ENCODE data around the gene PCBD2.

PCBD2 gene

DNA sequence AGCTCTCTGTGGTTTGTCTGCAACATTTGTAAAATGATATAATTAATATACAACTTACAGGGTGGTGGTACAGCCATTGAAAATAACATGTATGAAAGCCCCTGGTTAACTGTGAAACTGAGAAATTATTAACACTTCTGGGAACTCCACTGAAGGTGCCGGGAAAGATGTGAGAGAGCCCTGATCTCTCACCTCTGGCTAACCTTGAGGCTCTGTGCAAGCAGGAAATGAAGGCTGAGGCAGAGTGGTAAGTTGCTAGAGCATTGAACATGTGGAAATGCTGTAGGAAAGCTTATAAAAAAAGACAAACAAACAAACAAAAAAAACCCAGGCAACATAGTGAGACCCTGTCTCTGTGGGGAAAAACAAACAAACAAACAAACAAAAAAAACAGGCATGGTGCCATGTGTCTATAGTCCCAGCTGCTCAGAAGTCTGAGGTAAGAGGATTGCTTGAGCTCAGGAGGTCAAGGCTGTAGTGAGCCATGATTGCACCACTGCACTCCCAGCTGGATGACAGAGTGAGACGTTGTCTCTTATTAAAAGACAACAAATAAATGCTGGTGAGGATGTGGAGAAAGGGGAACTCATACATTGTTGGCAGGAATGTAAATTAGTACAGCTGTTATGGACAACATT, 70.3 kb downstream of the PCBD2 start:
- H3K4me3 ChIP-seq (ENCODE audit: low read depth, low read length): no peak overlapping the region
- peak; percentile 15 for DNase-seq (ENCODE audit: low read depth)
- TF ChIP-seq MYC (IDR thresholded peaks at IDR 0.05; ENCODE audit: low read depth, low read length) (no peak), POLR2A (IDR thresholded peaks at IDR 0.05; ENCODE audit: extremely low read depth, insufficient read length) (no peak)
- TF ChIP-seq, protein P1, sequence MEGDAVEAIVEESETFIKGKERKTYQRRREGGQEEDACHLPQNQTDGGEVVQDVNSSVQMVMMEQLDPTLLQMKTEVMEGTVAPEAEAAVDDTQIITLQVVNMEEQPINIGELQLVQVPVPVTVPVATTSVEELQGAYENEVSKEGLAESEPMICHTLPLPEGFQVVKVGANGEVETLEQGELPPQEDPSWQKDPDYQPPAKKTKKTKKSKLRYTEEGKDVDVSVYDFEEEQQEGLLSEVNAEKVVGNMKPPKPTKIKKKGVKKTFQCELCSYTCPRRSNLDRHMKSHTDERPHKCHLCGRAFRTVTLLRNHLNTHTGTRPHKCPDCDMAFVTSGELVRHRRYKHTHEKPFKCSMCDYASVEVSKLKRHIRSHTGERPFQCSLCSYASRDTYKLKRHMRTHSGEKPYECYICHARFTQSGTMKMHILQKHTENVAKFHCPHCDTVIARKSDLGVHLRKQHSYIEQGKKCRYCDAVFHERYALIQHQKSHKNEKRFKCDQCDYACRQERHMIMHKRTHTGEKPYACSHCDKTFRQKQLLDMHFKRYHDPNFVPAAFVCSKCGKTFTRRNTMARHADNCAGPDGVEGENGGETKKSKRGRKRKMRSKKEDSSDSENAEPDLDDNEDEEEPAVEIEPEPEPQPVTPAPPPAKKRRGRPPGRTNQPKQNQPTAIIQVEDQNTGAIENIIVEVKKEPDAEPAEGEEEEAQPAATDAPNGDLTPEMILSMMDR (IDR thresholded peaks at IDR 0.05; ENCODE audit: low read depth, low read length): no peak
- TF ChIP-seq, protein P2, sequence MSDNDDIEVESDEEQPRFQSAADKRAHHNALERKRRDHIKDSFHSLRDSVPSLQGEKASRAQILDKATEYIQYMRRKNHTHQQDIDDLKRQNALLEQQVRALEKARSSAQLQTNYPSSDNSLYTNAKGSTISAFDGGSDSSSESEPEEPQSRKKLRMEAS (IDR thresholded peaks at IDR 0.05; ENCODE audit: low read depth, low read length): no peak

DNA sequence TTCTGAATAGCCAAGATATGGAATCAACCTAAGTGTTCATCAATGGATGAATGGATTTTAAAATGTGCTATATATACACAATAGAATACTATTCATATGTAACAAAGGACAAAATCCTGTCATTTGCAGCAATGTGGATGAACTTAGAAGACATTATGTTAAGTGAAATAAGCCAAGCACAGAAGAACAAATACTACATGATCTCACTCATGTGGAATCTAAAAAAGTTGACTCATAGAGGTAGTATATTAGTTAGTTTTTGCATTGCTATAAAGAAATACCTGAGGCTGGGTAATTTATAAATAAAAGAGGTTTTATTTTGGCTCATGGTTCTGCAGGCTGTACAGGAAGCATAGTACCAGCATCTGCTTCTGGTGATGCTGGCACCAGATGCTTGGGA, 70.9 kb downstream of the PCBD2 start:
- DNase-seq (ENCODE audit: low read depth): no peak
- no peak for TF ChIP-seq POLR2A (IDR thresholded peaks at IDR 0.05; ENCODE audit: extremely low read depth, insufficient read length)
- TF ChIP-seq, protein P1 (IDR thresholded peaks at IDR 0.05; ENCODE audit: low read depth, low read length): no peak
- TF ChIP-seq, protein P2 (IDR thresholded peaks at IDR 0.05; ENCODE audit: low read depth, low read length): no peak
- TF ChIP-seq MYC (IDR thresholded peaks at IDR 0.05; ENCODE audit: low read depth, low read length): no peak

DNA sequence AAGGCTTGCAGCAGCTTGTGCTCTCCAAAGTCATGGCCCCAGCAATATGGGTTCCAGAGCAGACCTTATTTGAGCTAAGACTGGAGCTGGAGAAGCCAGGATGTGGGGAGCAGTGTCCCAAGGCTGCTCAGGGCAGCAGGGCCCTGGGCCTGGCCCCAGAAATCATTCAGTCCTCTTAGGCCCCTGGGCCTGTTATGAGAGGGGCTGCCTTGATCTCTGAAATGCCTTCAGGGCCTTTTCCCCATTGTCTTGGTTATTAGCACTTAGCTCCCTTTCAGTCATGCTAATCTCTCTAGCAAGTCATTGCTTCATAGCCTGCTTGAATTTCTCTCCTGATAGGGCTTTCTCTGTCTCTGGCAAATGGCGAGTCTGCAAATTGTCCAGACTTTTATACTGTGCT, 71.9 kb downstream of the PCBD2 start:
- H3K4me3 ChIP-seq (ENCODE audit: low read depth, low read length): no peak overlapping the region
- DNase-seq (ENCODE audit: low read depth): no peak
- no peak for TF ChIP-seq MYC (IDR thresholded peaks at IDR 0.05; ENCODE audit: low read depth, low read length)
- TF ChIP-seq, protein P2 (IDR thresholded peaks at IDR 0.05; ENCODE audit: low read depth, low read length): no peak
- TF ChIP-seq POLR2A (IDR thresholded peaks at IDR 0.05; ENCODE audit: extremely low read depth, insufficient read length): no peak
- TF ChIP-seq, protein P1 (IDR thresholded peaks at IDR 0.05; ENCODE audit: low read depth, low read length): no peak

More for the DNA sequence above, 70.9 kb downstream of the PCBD2 start:
- H3K4me3 ChIP-seq (ENCODE audit: low read depth, low read length): no peak overlapping the region

DNA sequence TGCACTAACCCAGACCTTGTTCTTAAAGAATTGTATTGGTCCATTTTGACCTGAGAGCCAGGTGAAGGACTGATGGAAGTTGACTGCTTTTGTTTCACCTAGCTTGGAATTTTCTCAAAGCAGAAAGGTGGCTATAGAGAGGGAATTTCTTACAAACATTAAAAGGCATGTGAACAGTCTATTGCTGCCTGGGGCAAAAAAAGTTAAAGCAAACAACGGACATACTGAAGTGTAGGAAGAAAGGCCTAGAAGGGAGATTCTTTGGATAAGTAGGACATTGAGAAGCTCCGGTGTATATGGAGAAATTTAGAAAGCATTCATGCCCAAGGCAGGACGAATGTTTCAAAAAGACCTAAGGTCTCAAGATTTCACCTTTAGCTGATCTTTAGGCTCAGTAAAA, 74.5 kb downstream of the PCBD2 start:
- no peak for DNase-seq (ENCODE audit: low read depth)
- no peak overlapping the region for H3K4me3 ChIP-seq (ENCODE audit: low read depth, low read length)
- TF ChIP-seq, protein P1 (IDR thresholded peaks at IDR 0.05; ENCODE audit: low read depth, low read length): no peak
- TF ChIP-seq POLR2A (IDR thresholded peaks at IDR 0.05; ENCODE audit: extremely low read depth, insufficient read length) (no peak), MYC (IDR thresholded peaks at IDR 0.05; ENCODE audit: low read depth, low read length) (no peak)
- TF ChIP-seq, protein P2 (IDR thresholded peaks at IDR 0.05; ENCODE audit: low read depth, low read length): no peak

DNA sequence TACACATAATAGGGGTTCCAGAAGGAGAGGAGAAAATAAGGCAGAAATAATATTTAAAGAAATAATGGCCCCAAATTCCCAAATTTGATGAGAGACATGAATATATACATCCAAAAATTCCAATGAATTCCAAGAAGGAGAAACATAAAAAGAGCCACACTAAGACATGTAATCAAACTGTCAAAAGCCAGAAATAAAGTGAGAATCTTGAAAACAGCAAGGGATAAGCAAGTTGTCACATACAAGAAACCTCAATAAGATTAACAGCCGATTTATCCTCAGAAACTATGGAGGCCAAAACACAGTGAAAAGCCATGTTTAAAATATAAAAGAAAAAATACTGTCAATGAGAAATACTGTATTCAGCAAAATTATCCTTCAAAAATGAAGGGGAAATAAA, 77.3 kb downstream of the PCBD2 start:
- TF ChIP-seq, protein P2 (IDR thresholded peaks at IDR 0.05; ENCODE audit: low read depth, low read length): no peak
- TF ChIP-seq POLR2A (IDR thresholded peaks at IDR 0.05; ENCODE audit: extremely low read depth, insufficient read length) (no peak), MYC (IDR thresholded peaks at IDR 0.05; ENCODE audit: low read depth, low read length) (no peak)
- TF ChIP-seq, protein P1 (IDR thresholded peaks at IDR 0.05; ENCODE audit: low read depth, low read length): no peak
- DNase-seq (ENCODE audit: low read depth): no peak
- H3K4me3 ChIP-seq (ENCODE audit: low read depth, low read length): no peak overlapping the region

Data from NB4 (cell line).